PFSK-1 (cell line): ENCODE data around the gene ABHD6.

Experiments used
- FOXP2 ChIP-seq: optimal IDR thresholded peaks from 2 replicates; pipeline ENCODE3; 2011; ENCODE audit warnings: borderline replicate concordance, control low read depth, inconsistent platforms; ENCODE audit not compliant: insufficient read depth; ENCODE audit errors: extremely low read length, extremely low read depth
- POLR2AphosphoS5 ChIP-seq: IDR thresholded peaks from 2 replicates; pipeline ENCODE4 v1.6.1; 2012; ENCODE audit warnings: low read depth, mild to moderate bottlenecking, control low read depth, low read length, moderate library complexity
- REST ChIP-seq, 2 experiments: IDR thresholded peaks; 2 replicates each; pipeline versions ENCODE4 v1.6.1 to v1.8.0; 2011 to 2012; ENCODE audit warnings: low read depth in 2 of 2, low read length in 2 of 2, control low read depth in 1 of 2, inconsistent platforms in 1 of 2, mild to moderate bottlenecking in 1 of 2, moderate library complexity in 1 of 2; ENCODE audit not compliant: insufficient read depth in 1 of 2
- SIN3A ChIP-seq: IDR thresholded peaks from 2 replicates; pipeline ENCODE4 v1.6.1; 2012; ENCODE audit warnings: mild to moderate bottlenecking, low read length, moderate library complexity, borderline replicate concordance; ENCODE audit not compliant: insufficient read depth
- TAF1 ChIP-seq: IDR thresholded peaks from 2 replicates; pipeline ENCODE4 v1.6.1; 2012; ENCODE audit warnings: low read length, control low read depth, borderline replicate concordance; ENCODE audit not compliant: insufficient read depth

The ABHD6 gene

GRCh38 chr3:58206406-58207011, 31.1 kb upstream of the ABHD6 start:
- TF ChIP-seq TAF1, result no peak
- no peak for TF ChIP-seq FOXP2
- no peak for TF ChIP-seq SIN3A
- no peak for TF ChIP-seq POLR2AphosphoS5
- no peak for TF ChIP-seq REST (IDR thresholded peaks at IDR 0.05; ENCODE audit: insufficient read depth in 1 of 2, low read depth in 2 of 2, low read length in 2 of 2)

- TF ChIP-seq TAF1 (no peak), SIN3A (no peak), FOXP2 (no peak), POLR2AphosphoS5 (no peak)
Observed at GRCh38 chr3:58207954-58208353, 29.6 kb upstream of the ABHD6 start.

GRCh38 chr3:58209933-58210332, 27.7 kb upstream of the ABHD6 start:
- TF ChIP-seq POLR2AphosphoS5 (no peak), SIN3A (no peak), REST (IDR thresholded peaks at IDR 0.05; ENCODE audit: insufficient read depth in 1 of 2, low read depth in 2 of 2, low read length in 2 of 2) (no peak), FOXP2 (no peak), TAF1 (no peak)

- no peak for TF ChIP-seq TAF1
- TF ChIP-seq FOXP2, result no peak
- TF ChIP-seq POLR2AphosphoS5, result no peak
- TF ChIP-seq REST (IDR thresholded peaks at IDR 0.05; ENCODE audit: insufficient read depth in 1 of 2, low read depth in 2 of 2, low read length in 2 of 2), result no peak
Observed at GRCh38 chr3:58210761-58211460, 26.7 kb upstream of the ABHD6 start, which contains the start of gene DNASE1L3. DNASE1L3 (minus strand) TSS chr3:58210972; CDS start chr3:58210906, 66 bp downstream.

GRCh38 chr3:58214484-58215316, 22.9 kb upstream of the ABHD6 start:
- TF ChIP-seq POLR2AphosphoS5 (no peak), SIN3A (no peak), REST (IDR thresholded peaks at IDR 0.05; ENCODE audit: insufficient read depth in 1 of 2, low read depth in 2 of 2, low read length in 2 of 2) (no peak), TAF1 (no peak), FOXP2 (no peak)
